IMR-90 (cell line): ENCODE data around the gene GPATCH2L. TPM values are rescaled to one million over a fixed set of nuclear protein-coding genes. Genes with fewer than 3 reads are reported as not detected.

ENCODE experiments used
- ATAC-seq: fragments of 200-7000 bp; cut with Tn5 transposase; 2 replicates; pipeline ENCODE4 v1.9.1; 2020; ENCODE audit warnings: low read depth, mild to moderate bottlenecking, moderate library complexity
- BruUV-seq: library from RNA; stranded (reverse); fragments of 400-500 nt; replicated peaks from 2 replicates; lab custom pipeline; 2021; lab: Mats Ljungman, UMichigan
- CTCF ChIA-PET: fragments of 300-600 bp; formaldehyde crosslinking; extraction: SDS; loops from one replicate; lab custom pipeline; 2021; ENCODE audit warnings: antibody characterized with exemption; lab: Yijun Ruan, JAX
- POLR2A ChIA-PET: fragments of 300-600 bp; sonication (Branson Sonifier 250); formaldehyde crosslinking; loops from one replicate; lab custom pipeline; 2022; ENCODE audit warnings: antibody characterized with exemption; ENCODE audit not compliant: unreplicated experiment; lab: Charles Lee
- DNase-seq: peaks from one replicate; pipeline ENCODE4 v3.0.0; 2013
- H2AFZ ChIP-seq: replicated peaks from 2 replicates; pipeline ENCODE3; 2013; ENCODE audit warnings: low read length, mild to moderate bottlenecking; ENCODE audit not compliant: poor library complexity
- H2AK5ac ChIP-seq: 2 replicates; pipeline ENCODE4 v1.6.1; 2013; ENCODE audit warnings: low read depth, low read length, inconsistent platforms
- H2AK9ac ChIP-seq: replicated peaks from 2 replicates; pipeline ENCODE3; 2013; ENCODE audit warnings: mild to moderate bottlenecking, low read depth, low read length, moderate library complexity; ENCODE audit not compliant: poor library complexity
- H2BK120ac ChIP-seq: 2 replicates; pipeline ENCODE4 v1.6.1; 2013; ENCODE audit warnings: low read depth, low read length, inconsistent platforms
- H2BK15ac ChIP-seq: 3 replicates; pipeline ENCODE4 v1.6.1; 2013; ENCODE audit warnings: low read depth, low read length, inconsistent platforms
- H2BK20ac ChIP-seq: 2 replicates; pipeline ENCODE4 v1.6.1; 2013; ENCODE audit warnings: low read depth, mild to moderate bottlenecking, inconsistent platforms, low read length, moderate library complexity
- H2BK5ac ChIP-seq: 2 replicates; pipeline ENCODE4 v1.6.1; 2013; ENCODE audit warnings: mild to moderate bottlenecking, low read depth, low read length, inconsistent platforms; ENCODE audit not compliant: poor library complexity, severe bottlenecking
- H3K14ac ChIP-seq: replicated peaks from 2 replicates; pipeline ENCODE4 v1.6.1; 2013; ENCODE audit warnings: low read depth, low read length, inconsistent platforms
- H3K18ac ChIP-seq: 2 replicates; pipeline ENCODE4 v1.6.1; 2013; ENCODE audit warnings: low read depth, low read length, control low read depth
- H3K23ac ChIP-seq: 2 replicates; pipeline ENCODE4 v1.6.1; 2013; ENCODE audit warnings: low read depth, low read length, inconsistent platforms
- H3K27ac ChIP-seq: 2 replicates; pipeline ENCODE4 v1.5.1; 2013; ENCODE audit warnings: mild to moderate bottlenecking, control low read depth, low read length; ENCODE audit not compliant: insufficient read depth
- H3K27me3 ChIP-seq: 2 replicates; pipeline ENCODE4 v1.6.1; 2013; ENCODE audit warnings: low read length; ENCODE audit not compliant: control insufficient read depth, insufficient read depth
- H3K36me3 ChIP-seq: 2 replicates; pipeline ENCODE4 v1.6.1; 2013; ENCODE audit warnings: low read length, mixed read lengths; ENCODE audit not compliant: control insufficient read depth, insufficient read depth
- H3K4ac ChIP-seq: 2 replicates; pipeline ENCODE4 v1.6.1; 2013; ENCODE audit warnings: low read depth, low read length, inconsistent platforms
- H3K4me1 ChIP-seq: 2 replicates; pipeline ENCODE4 v1.6.1; 2013; ENCODE audit warnings: low read length, mixed read lengths; ENCODE audit not compliant: control insufficient read depth, insufficient read depth
- H3K4me2 ChIP-seq: 2 replicates; pipeline ENCODE4 v1.6.1; 2013; ENCODE audit warnings: low read depth, mild to moderate bottlenecking, control low read depth, low read length, moderate library complexity
- H3K4me3 ChIP-seq: 2 replicates; pipeline ENCODE4 v1.5.1; 2013; ENCODE audit warnings: low read depth, mild to moderate bottlenecking, control low read depth, low read length, moderate library complexity; ENCODE audit not compliant: insufficient read depth
- H3K56ac ChIP-seq: 2 replicates; pipeline ENCODE4 v1.6.1; 2013; ENCODE audit warnings: low read length, inconsistent platforms; ENCODE audit not compliant: insufficient read depth; ENCODE audit errors: extremely low read depth
- H3K79me1 ChIP-seq, 2 experiments: 2 replicates each; pipeline ENCODE4 v1.6.1; 2013; ENCODE audit warnings: low read length in 2 of 2, inconsistent platforms in 1 of 2, low read depth in 1 of 2
- H3K9ac ChIP-seq: 2 replicates; pipeline ENCODE4 v1.6.1; 2013; ENCODE audit warnings: low read depth, low read length, control low read depth
- H3K9me1 ChIP-seq: 2 replicates; pipeline ENCODE4 v1.6.1; 2013; ENCODE audit warnings: low read length, inconsistent platforms; ENCODE audit not compliant: insufficient read depth
- H3K9me3 ChIP-seq: 2 replicates; pipeline ENCODE4 v1.6.1; 2013; ENCODE audit warnings: low read length; ENCODE audit not compliant: control insufficient read depth, insufficient read depth
- H4K20me1 ChIP-seq: 2 replicates; pipeline ENCODE4 v1.6.1; 2013; ENCODE audit warnings: low read length, inconsistent platforms; ENCODE audit not compliant: insufficient read depth
- H4K5ac ChIP-seq: 2 replicates; pipeline ENCODE4 v1.6.1; 2013; ENCODE audit warnings: mild to moderate bottlenecking, low read depth, low read length, control low read depth
- H4K8ac ChIP-seq, 2 experiments: 2 replicates each; pipeline ENCODE4 v1.6.1; 2013; ENCODE audit warnings: low read depth in 2 of 2, low read length in 2 of 2, control low read depth in 1 of 2, inconsistent platforms in 1 of 2
- H4K91ac ChIP-seq: 2 replicates; pipeline ENCODE4 v1.6.1; 2013; ENCODE audit warnings: low read depth, low read length, inconsistent platforms; ENCODE audit not compliant: insufficient read depth
- BHLHE40 ChIP-seq: fragments of 150-350 bp; IDR thresholded peaks from 2 replicates; pipeline ENCODE4 v1.6.1; 2016; ENCODE audit warnings: mild to moderate bottlenecking, low read depth, low read length
- RCOR1 ChIP-seq: IDR thresholded peaks from 2 replicates; pipeline ENCODE4 v1.6.1; 2012; ENCODE audit warnings: mild to moderate bottlenecking, low read length, improper control_type of control experiment; ENCODE audit not compliant: insufficient replicate concordance
- WGBS, 2 experiments: methylation state at CpG; one replicate each; pipeline versions ENCODE4 v1.1.5 to v1.1.7; 2013; ENCODE audit warnings: missing lambda C conversion rate in 2 of 2; ENCODE audit not compliant: insufficient read length in 1 of 2; ENCODE audit errors: extremely low coverage in 2 of 2; 5-methylcytosine and 5-hydroxymethylcytosine counted together
- dilution Hi-C: fragments of 300-500 bp; cut with HindIII; formaldehyde crosslinking; loops from one replicate; pipeline ENCODE4 v1.14.3; 2018; ENCODE audit warnings: low sequenced_read_pairs; ENCODE audit not compliant: unreplicated experiment
- in situ Hi-C: fragments of 300-500 bp; cut with MboI; formaldehyde crosslinking; loops from 3 replicates; pipeline ENCODE4 v1.14.3; 2019; ENCODE audit warnings: low sequenced_read_pairs, inconsistent platforms, mixed read lengths
- intact Hi-C: fragments of 100-400 bp; cut with micrococcal nuclease; formaldehyde crosslinking; loops from 2 replicates; pipeline ENCODE4 v1.10.0; 2022
- polyA plus RNA-seq, 3 experiments: library from polyadenylated mRNA; depleted of rRNA; stranded (reverse); fragments of >200 nt; gene quantifications; 2 replicates each; pipeline ENCODE4 v1.2.3, GENCODE V29; 2012; ENCODE audit warnings: low replicate concordance in 1 of 3
- total RNA-seq: library from RNA; depleted of rRNA; stranded (reverse); fragments of >200 nt; gene quantifications from 2 replicates; pipeline ENCODE4 v1.2.3, GENCODE V29; 2012

Gene GPATCH2L
- total and polyA plus RNA-seq, 2 of the 4 experiments (the other 2 are of a cell fraction) = 15.6 to 51.4 TPM

DNA sequence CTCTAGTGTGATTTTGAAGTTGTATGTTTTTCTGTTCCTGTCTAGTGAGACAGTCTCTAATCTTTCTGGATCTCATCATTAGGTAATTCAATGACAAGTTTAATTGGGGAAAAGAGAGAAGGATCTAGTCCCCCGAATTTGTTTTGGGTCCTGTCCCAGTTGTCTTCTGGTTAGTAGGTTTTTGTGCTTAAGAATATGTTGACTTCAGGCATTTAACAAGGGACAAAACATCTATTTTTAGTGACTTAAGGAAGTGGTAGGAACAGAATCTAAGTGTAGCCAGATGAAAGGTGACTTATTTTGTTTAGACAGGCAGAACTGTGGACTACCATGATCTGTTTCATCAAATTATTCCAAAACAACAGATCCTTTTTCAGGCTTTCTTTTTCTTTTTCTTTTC is 2.2 kb downstream of the GPATCH2L start:
- CTCF ChIA-PET = no interaction called here
- Histone ChIP-seq H4K8ac (no peak overlapping the region), H2BK5ac (no peak overlapping the region), H4K91ac (no peak overlapping the region), H3K56ac (no peak overlapping the region), H3K4me3 (no peak overlapping the region), H3K36me3 (peaks cover 16% of the 10 kb centered on the region), H3K27ac (no peak overlapping the region), H4K5ac (no peak overlapping the region), H3K23ac (no peak overlapping the region; the same call in 1 of the 2 replicates), H2AFZ (no peak overlapping the region), H3K79me1 (peaks cover 25 to 41% of the 10 kb centered on the region in 2 experiments), H4K20me1 (peaks cover 53% of the 10 kb centered on the region; the same call in 1 of the 2 replicates), H2BK120ac (no peak overlapping the region), H3K4ac (no peak overlapping the region), H3K9me3 (no peaks in the 10 kb centered on the region), H3K4me1 (peaks cover 8% of the 10 kb centered on the region), H3K18ac (no peak overlapping the region), H3K9ac (no peak overlapping the region), H3K14ac (no peak overlapping the region), H2BK15ac (no peak overlapping the region), H3K27me3 (no peaks in the 10 kb centered on the region), H3K4me2 (no peak overlapping the region), H3K9me1 (peaks cover 9% of the 10 kb centered on the region), H2AK5ac (no peak overlapping the region), H2AK9ac (no peak overlapping the region), H2BK20ac (no peak overlapping the region)
- no CpG with 5 or more reads among the region's 1 CpG for WGBS, 2 experiments
- DNase-seq (no peak), ATAC-seq (no peak)
- no TSS peak for BruUV-seq
- in situ Hi-C loops = no loop called here
- POLR2A ChIA-PET = no interaction called here
- TF ChIP-seq RCOR1 (no peak), BHLHE40 (no peak)
- dilution Hi-C loops = no loop called here
- intact Hi-C loops = loop anchor here (2.0 to 10.0 kb wide), 4 partner anchors 27 to 491 kb away; no protein-coding TSS in a partner anchor
